Effector memory CD4-positive, alpha-beta T cell (primary cell): ENCODE results near the gene MDK.

Source experiments
- DNase-seq, 3 donors: peaks; one replicate each; pipeline ENCODE4 v3.0.0-alpha.2; 2020
- H3K27ac ChIP-seq: 2 replicates; pipeline ENCODE4 v1.7.0; 2013; ENCODE audit warnings: mild to moderate bottlenecking, low read length, moderate library complexity; ENCODE audit not compliant: insufficient read depth, poor library complexity, severe bottlenecking
- H3K27me3 ChIP-seq: replicated peaks from 2 replicates; pipeline ENCODE4 v1.7.0; 2013; ENCODE audit warnings: mild to moderate bottlenecking, low read length; ENCODE audit not compliant: insufficient read depth, control insufficient read depth, poor library complexity, severe bottlenecking
- H3K36me3 ChIP-seq: 2 replicates; pipeline ENCODE4 v1.7.0; 2013; ENCODE audit warnings: mild to moderate bottlenecking, low read length, moderate library complexity; ENCODE audit not compliant: control insufficient read depth, insufficient read depth
- H3K4me1 ChIP-seq: 2 replicates; pipeline ENCODE4 v1.7.0; 2013; ENCODE audit warnings: low read length, mild to moderate bottlenecking; ENCODE audit not compliant: control insufficient read depth, insufficient read depth, poor library complexity, severe bottlenecking
- H3K4me3 ChIP-seq: 2 replicates; pipeline ENCODE4 v1.7.0; 2013; ENCODE audit warnings: low read length, low read depth, mild to moderate bottlenecking; ENCODE audit not compliant: insufficient read depth, poor library complexity, severe bottlenecking
- H3K9me3 ChIP-seq: 2 replicates; pipeline ENCODE4 v1.7.0; 2013; ENCODE audit warnings: mild to moderate bottlenecking, low read length, moderate library complexity; ENCODE audit not compliant: control insufficient read depth
- total RNA-seq, 3 donors: gene quantifications; one replicate each; lab custom pipeline; 2026; lab: John Stamatoyannopoulos, UW

The MDK gene
- 1.0 to 2.9 (median 2.8) reads per million in 3 donors for total RNA-seq

DNA sequence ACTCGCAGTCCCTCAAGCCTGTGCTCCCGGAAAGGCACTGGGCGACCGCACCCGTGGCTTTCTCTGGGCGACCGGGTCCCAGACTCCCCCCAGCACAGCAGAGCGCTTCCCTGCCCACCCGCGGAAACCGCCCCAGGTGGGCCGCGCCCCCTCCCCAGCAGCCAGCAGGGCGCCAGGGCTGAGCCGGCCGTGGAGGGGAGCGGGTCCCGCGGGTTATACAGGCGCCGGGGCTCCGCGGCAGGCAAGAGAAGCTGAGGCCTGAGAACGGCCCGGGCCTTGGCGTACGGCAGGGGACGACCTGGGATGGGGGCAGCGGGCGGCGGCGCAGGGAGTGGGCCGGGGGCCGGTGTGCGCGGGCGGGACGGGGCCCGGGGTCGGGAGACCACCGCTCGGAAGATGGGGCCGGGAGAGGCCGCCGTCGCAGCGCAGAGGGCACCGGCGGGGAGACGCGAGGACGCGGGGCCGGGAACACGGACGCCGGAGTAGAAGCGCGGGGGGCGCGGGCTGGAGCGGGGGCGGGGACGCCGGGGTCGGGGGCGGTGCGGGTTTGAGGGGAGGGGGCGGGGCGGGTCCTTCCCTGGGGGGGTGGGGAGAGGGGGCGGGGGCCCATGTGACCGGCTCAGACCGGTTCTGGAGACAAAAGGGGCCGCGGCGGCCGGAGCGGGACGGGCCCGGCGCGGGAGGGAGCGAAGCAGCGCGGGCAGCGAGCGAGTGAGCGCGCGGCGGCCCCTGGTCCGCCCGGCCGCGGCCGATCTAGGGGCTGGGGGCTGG lies at the start of gene MDK:
Gene MDK (plus strand): TSS at position 622 of the 771 bp plus-strand sequence. CDS start 389 bp downstream, outside the sequence.
- H3K27me3 ChIP-seq, result peaks cover 17% of the 10 kb centered on the region
- no peak for DNase-seq
- peaks cover 23% of the 10 kb centered on the region for H3K36me3 ChIP-seq
- H3K9me3 ChIP-seq, result no peaks in the 10 kb centered on the region
- peaks cover 11% of the 10 kb centered on the region for H3K4me1 ChIP-seq
- H3K4me3 ChIP-seq, result peak within 1 kb of the TSS; percentile 88
- peak within 1 kb of the TSS; percentile 60 for H3K27ac ChIP-seq

- Histone ChIP-seq H3K4me1 (peaks cover 53% of the 10 kb centered on the region), H3K9me3 (no peaks in the 10 kb centered on the region), H3K36me3 (no peaks in the 10 kb centered on the region), H3K4me3 (peak overlapping the region; percentile 68), H3K27me3 (no peaks in the 10 kb centered on the region), H3K27ac (peak overlapping the region; percentile 61)
- DNase-seq, result no peak
These were observed 49.3 kb upstream of the MDK start for GRCh38 chr11:46332093-46332567.

DNA sequence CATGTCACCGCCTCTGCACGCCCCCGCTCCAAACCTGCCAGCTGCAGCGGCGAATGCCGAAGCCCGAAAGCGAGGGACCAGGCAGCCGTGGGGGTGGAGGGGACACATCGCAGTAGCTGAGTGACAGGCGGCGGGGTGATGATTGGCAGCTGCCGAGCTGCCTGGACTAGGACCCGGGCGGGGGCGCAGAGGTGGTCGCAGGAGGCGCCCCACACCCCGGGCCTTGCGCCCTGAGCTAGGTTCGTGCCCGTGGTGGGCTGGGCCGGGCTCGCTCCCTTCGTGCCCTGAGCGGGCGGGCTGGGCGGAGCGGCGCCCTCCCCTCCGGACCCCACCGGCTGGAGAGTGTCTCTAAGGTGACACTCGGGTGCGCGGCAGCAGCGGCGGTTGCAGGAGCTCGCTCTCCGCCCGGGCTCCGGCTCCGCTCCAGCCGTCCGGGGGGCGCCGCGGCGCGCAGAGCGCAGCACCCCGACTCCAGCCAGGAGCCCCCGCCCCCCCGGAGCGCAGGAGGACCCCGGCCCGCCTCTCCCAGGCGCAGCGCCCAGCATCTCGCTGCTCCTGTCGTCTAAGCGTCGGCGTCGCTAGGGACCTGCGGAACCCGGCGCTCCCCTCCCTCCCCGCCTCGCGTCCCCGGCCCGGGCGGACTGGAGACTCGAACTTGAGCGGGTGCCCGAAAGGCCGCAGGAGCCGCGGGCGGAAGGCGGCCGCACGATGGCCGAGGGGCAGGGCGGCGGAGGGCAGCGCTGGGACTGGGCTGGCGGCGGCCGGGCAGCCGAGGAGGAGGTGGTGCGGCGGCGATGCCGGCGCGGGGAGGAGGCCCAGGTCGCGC lies 48.7 kb upstream of the MDK start:
- H3K4me1 ChIP-seq, result peaks cover 56% of the 10 kb centered on the region
- H3K27me3 ChIP-seq, result no peaks in the 10 kb centered on the region
- H3K36me3 ChIP-seq, result no peaks in the 10 kb centered on the region
- peak overlapping the region; percentile 68 for H3K4me3 ChIP-seq
- no peaks in the 10 kb centered on the region for H3K9me3 ChIP-seq
- peak overlapping the region; percentile 61 for H3K27ac ChIP-seq
- DNase-seq, result no peak

DNA sequence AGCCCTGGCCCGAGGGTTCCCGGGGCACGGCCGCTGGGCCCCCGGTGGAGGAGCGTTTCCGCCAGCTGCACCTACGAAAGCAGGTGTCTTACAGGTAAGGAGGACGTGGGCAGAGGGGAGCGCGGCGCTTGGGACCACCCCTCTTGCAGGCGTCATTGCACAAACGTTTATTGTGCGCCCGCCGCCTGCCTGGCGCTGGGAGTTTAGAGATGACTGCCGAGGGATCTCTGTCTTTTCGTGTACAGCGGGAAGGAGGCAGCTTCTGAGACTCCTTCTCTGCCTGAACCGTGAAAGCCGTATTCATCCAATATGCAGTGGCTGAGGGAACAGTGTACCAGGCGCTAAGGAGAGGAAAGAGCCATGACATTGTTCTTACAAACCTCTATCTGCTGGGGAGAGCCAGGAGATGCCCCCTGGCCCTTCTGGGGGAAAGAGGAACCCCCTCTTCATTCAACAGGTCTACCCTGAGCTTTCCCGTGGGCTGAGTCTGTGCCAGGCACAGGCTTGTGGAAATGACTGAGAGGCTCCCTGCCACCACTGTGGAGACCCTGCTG lies 48.0 kb upstream of the MDK start:
- Histone ChIP-seq H3K4me3 (peak overlapping the region; percentile 68), H3K36me3 (no peaks in the 10 kb centered on the region), H3K27ac (peak overlapping the region; percentile 61), H3K27me3 (no peaks in the 10 kb centered on the region), H3K9me3 (no peaks in the 10 kb centered on the region), H3K4me1 (peaks cover 56% of the 10 kb centered on the region)
- DNase-seq, result no peak

GRCh38 chr11:46334211-46334610 lies 47.3 kb upstream of the MDK start:
- peaks cover 56% of the 10 kb centered on the region for H3K4me1 ChIP-seq
- H3K27ac ChIP-seq, result peak overlapping the region; percentile 61
- H3K27me3 ChIP-seq, result no peaks in the 10 kb centered on the region

GRCh38 chr11:46335271-46335670 lies 46.2 kb upstream of the MDK start:
- Histone ChIP-seq H3K9me3 (no peaks in the 10 kb centered on the region), H3K4me1 (peaks cover 47% of the 10 kb centered on the region), H3K36me3 (no peaks in the 10 kb centered on the region), H3K27me3 (no peaks in the 10 kb centered on the region), H3K4me3 (no peak overlapping the region), H3K27ac (no peak overlapping the region)
- no peak for DNase-seq

More at GRCh38 chr11:46334211-46334610, 47.3 kb upstream of the MDK start:
- no peak for DNase-seq
- Histone ChIP-seq H3K36me3 (no peaks in the 10 kb centered on the region), H3K4me3 (peak overlapping the region; percentile 68), H3K9me3 (no peaks in the 10 kb centered on the region)

GRCh38 chr11:46335890-46336562 lies 45.4 kb upstream of the MDK start:
- Histone ChIP-seq H3K36me3 (no peaks in the 10 kb centered on the region), H3K4me3 (no peak overlapping the region), H3K9me3 (no peaks in the 10 kb centered on the region), H3K4me1 (peaks cover 39% of the 10 kb centered on the region), H3K27me3 (no peaks in the 10 kb centered on the region), H3K27ac (no peak overlapping the region)
- DNase-seq, result no peak

GRCh38 chr11:46336563-46337180 lies 44.8 kb upstream of the MDK start:
- Histone ChIP-seq H3K27ac (no peak overlapping the region), H3K9me3 (no peaks in the 10 kb centered on the region), H3K36me3 (no peaks in the 10 kb centered on the region), H3K4me1 (peaks cover 36% of the 10 kb centered on the region), H3K4me3 (no peak overlapping the region), H3K27me3 (no peaks in the 10 kb centered on the region)
- DNase-seq, result no peak

DNA sequence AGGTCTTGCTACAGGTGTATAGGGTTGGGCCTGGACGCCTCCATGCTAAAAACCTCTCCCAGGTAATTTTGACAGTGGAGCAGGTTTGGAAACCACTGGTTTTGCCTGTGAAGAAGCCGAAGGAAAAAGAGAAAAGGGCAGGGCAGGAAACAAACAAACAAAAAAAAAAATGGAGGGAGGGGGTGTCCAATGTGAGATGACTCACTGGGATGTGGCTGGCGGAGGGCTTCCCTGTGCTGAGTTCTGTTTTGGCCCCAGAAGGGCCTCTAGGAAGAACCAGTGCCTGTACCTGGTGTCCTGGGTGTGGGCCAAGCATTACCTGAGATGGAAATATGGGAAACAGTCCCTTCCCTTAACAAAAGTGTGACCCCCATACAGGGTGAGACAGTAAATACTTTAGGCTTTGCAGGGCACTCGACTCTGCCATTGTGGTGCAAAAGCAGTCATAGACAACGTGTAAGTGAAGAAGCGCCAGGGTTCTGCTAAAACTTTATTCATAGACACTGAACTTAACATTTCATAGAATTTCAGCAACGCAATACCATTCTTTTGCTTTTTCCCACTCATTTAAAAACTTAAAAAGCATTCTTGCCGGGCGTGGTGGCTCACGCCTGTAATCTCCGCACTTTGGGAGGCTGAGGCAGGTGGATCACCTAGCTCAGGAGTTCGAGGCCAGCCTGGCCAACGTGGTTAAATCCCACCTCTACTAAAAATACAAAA lies 43.7 kb upstream of the MDK start:
- H3K4me1 ChIP-seq, result peaks cover 37% of the 10 kb centered on the region
- H3K36me3 ChIP-seq, result no peaks in the 10 kb centered on the region
- DNase-seq, result no peak
- H3K27me3 ChIP-seq, result no peaks in the 10 kb centered on the region
- H3K4me3 ChIP-seq, result no peak overlapping the region
- H3K27ac ChIP-seq, result no peak overlapping the region
- H3K9me3 ChIP-seq, result no peaks in the 10 kb centered on the region
